Esophagus squamous epithelium (tissue), 4 donors: ENCODE results near the gene ABHD1.

Experiments used
- POLR2A ChIP-seq, 4 donors: fragments of 450-650 bp; IDR thresholded peaks; one replicate each; pipeline ENCODE4 v1.6.1; 2017; ENCODE audit warnings: antibody characterized with exemption in 4 of 4, mild to moderate bottlenecking in 4 of 4, moderate library complexity in 3 of 4
- TF ChIP-seq, protein P1 (sequence below), 6 experiments: fragments of 450-650 bp in 4 of 6; fragments of 200-600 bp in 2 of 6; sonication (generic) in 2 of 6; IDR thresholded peaks; one replicate each; pipeline ENCODE4 v1.5.1; 2016 to 2019; ENCODE audit warnings: antibody characterized with exemption in 6 of 6, mild to moderate bottlenecking in 4 of 6, moderate library complexity in 4 of 6

DNA sequence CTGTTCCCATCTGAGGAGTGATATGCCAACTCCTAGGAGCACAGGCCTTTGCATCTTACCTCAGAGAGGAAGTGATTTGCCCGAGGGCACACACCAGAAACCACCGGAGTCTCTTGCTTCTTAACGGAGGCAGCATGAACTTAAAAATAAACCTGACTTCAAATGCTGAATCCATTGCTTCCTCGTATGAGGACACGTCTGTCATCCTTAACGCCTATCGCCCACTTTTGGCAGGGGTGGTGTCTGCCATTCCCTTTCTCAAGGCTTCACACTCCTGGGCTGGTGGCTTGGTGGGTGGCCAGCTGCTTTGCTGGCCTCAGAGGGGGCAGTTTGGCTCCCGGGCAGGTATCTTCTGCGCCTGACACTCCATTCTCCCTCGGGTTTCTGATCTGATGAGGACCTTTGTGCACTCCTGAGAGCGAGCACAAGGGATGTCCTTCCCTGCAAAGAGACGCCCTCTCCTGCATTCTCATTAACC lies 11.9 kb downstream of the ABHD1 start:
- TF ChIP-seq, protein P1, sequence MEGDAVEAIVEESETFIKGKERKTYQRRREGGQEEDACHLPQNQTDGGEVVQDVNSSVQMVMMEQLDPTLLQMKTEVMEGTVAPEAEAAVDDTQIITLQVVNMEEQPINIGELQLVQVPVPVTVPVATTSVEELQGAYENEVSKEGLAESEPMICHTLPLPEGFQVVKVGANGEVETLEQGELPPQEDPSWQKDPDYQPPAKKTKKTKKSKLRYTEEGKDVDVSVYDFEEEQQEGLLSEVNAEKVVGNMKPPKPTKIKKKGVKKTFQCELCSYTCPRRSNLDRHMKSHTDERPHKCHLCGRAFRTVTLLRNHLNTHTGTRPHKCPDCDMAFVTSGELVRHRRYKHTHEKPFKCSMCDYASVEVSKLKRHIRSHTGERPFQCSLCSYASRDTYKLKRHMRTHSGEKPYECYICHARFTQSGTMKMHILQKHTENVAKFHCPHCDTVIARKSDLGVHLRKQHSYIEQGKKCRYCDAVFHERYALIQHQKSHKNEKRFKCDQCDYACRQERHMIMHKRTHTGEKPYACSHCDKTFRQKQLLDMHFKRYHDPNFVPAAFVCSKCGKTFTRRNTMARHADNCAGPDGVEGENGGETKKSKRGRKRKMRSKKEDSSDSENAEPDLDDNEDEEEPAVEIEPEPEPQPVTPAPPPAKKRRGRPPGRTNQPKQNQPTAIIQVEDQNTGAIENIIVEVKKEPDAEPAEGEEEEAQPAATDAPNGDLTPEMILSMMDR (IDR thresholded peaks at IDR 0.05) = no peak
- TF ChIP-seq POLR2A (IDR thresholded peaks at IDR 0.05) = no peak
